ENCODE data around the gene DYNLT1.
"Not testable (repeated sequence)": the region's sequence is repeated elsewhere in the genome, so short reads cannot be mapped to it uniquely, and the experiment has no call there.

The DYNLT1 gene

GRCh38 chr6:158662607-158662953 lies 18.0 kb upstream of the DYNLT1 start:
- H3K27ac ChIP-seq (ENCODE audit: low read depth, low read length) = no peak overlapping the region
- peaks cover 2% of the 10 kb centered on the region for H3K4me1 ChIP-seq (ENCODE audit: insufficient read depth, low read length)
- no peaks in the 10 kb centered on the region for H3K27me3 ChIP-seq (ENCODE audit: control insufficient read depth in 1 of 2, insufficient read depth in 2 of 2, low read length in 2 of 2)
- no peak overlapping the region for H3K9ac ChIP-seq (ENCODE audit: low read length)
- no peaks in the 10 kb centered on the region for H3K9me3 ChIP-seq (ENCODE audit: low read length)
- H3K4me3 ChIP-seq (ENCODE audit: low read depth in 1 of 2, low read length in 2 of 2) = peak overlapping the region in 1 of 2 donors; percentile 39
- H3K36me3 ChIP-seq (ENCODE audit: insufficient read depth, low read length) = no peaks in the 10 kb centered on the region

GRCh38 chr6:158661156-158661685 lies 16.7 kb upstream of the DYNLT1 start:
- Histone ChIP-seq H3K9me3 (ENCODE audit: low read length) (no peaks in the 10 kb centered on the region), H3K4me3 (ENCODE audit: low read depth in 1 of 2, low read length in 2 of 2) (no peak overlapping the region), H3K4me1 (ENCODE audit: insufficient read depth, low read length) (no peaks in the 10 kb centered on the region), H3K9ac (ENCODE audit: low read length) (no peak overlapping the region), H3K27ac (ENCODE audit: low read depth, low read length) (no peak overlapping the region), H3K36me3 (ENCODE audit: insufficient read depth, low read length) (no peaks in the 10 kb centered on the region), H3K27me3 (ENCODE audit: control insufficient read depth in 1 of 2, insufficient read depth in 2 of 2, low read length in 2 of 2) (no peaks in the 10 kb centered on the region)

- no peaks in the 10 kb centered on the region for H3K36me3 ChIP-seq (ENCODE audit: insufficient read depth, low read length)
- H3K27me3 ChIP-seq (ENCODE audit: control insufficient read depth in 1 of 2, insufficient read depth in 2 of 2, low read length in 2 of 2) = no peaks in the 10 kb centered on the region
- no peaks in the 10 kb centered on the region for H3K9me3 ChIP-seq (ENCODE audit: low read length)
- H3K9ac ChIP-seq (ENCODE audit: low read length) = no peak overlapping the region
- peaks cover 2% of the 10 kb centered on the region for H3K4me1 ChIP-seq (ENCODE audit: insufficient read depth, low read length)
- no peak overlapping the region for H3K4me3 ChIP-seq (ENCODE audit: low read depth in 1 of 2, low read length in 2 of 2)
- no peak overlapping the region for H3K27ac ChIP-seq (ENCODE audit: low read depth, low read length)
These were observed 15.8 kb upstream of the DYNLT1 start for GRCh38 chr6:158660333-158660754.

- peaks cover 18% of the 10 kb centered on the region for H3K4me1 ChIP-seq (ENCODE audit: insufficient read depth, low read length)
- not testable (repeated sequence) for H3K9me3 ChIP-seq (ENCODE audit: low read length); H3K4me3 ChIP-seq (ENCODE audit: low read depth in 1 of 2, low read length in 2 of 2); H3K36me3 ChIP-seq (ENCODE audit: insufficient read depth, low read length); H3K9ac ChIP-seq (ENCODE audit: low read length); H3K27me3 ChIP-seq (ENCODE audit: control insufficient read depth in 1 of 2, insufficient read depth in 2 of 2, low read length in 2 of 2); H3K27ac ChIP-seq (ENCODE audit: low read depth, low read length)
These were observed 12.4 kb upstream of the DYNLT1 start for GRCh38 chr6:158656986-158657385.

GRCh38 chr6:158655569-158656450 lies 11.3 kb upstream of the DYNLT1 start:
- H3K4me1 ChIP-seq (ENCODE audit: insufficient read depth, low read length) = peaks cover 18% of the 10 kb centered on the region
- H3K27ac ChIP-seq (ENCODE audit: low read depth, low read length) = no peak overlapping the region
- no peak overlapping the region for H3K4me3 ChIP-seq (ENCODE audit: low read depth in 1 of 2, low read length in 2 of 2)

GRCh38 chr6:158654960-158655489 lies 10.5 kb upstream of the DYNLT1 start:
- H3K4me1 ChIP-seq (ENCODE audit: insufficient read depth, low read length) = peaks cover 18% of the 10 kb centered on the region
- H3K36me3 ChIP-seq (ENCODE audit: insufficient read depth, low read length) = no peaks in the 10 kb centered on the region
- no peaks in the 10 kb centered on the region for H3K27me3 ChIP-seq (ENCODE audit: control insufficient read depth in 1 of 2, insufficient read depth in 2 of 2, low read length in 2 of 2)
- H3K4me3 ChIP-seq (ENCODE audit: low read depth in 1 of 2, low read length in 2 of 2) = no peak overlapping the region
- no peaks in the 10 kb centered on the region for H3K9me3 ChIP-seq (ENCODE audit: low read length)
- H3K9ac ChIP-seq (ENCODE audit: low read length) = no peak overlapping the region
- H3K27ac ChIP-seq (ENCODE audit: low read depth, low read length) = peak overlapping the region; percentile 24

More at GRCh38 chr6:158655569-158656450, 11.3 kb upstream of the DYNLT1 start:
- H3K9me3 ChIP-seq (ENCODE audit: low read length) = no peaks in the 10 kb centered on the region
- no peak overlapping the region for H3K9ac ChIP-seq (ENCODE audit: low read length)
- no peaks in the 10 kb centered on the region for H3K27me3 ChIP-seq (ENCODE audit: control insufficient read depth in 1 of 2, insufficient read depth in 2 of 2, low read length in 2 of 2)
- H3K36me3 ChIP-seq (ENCODE audit: insufficient read depth, low read length) = no peaks in the 10 kb centered on the region

- H3K36me3 ChIP-seq (ENCODE audit: insufficient read depth, low read length) = no peaks in the 10 kb centered on the region
- H3K27me3 ChIP-seq (ENCODE audit: control insufficient read depth in 1 of 2, insufficient read depth in 2 of 2, low read length in 2 of 2) = no peaks in the 10 kb centered on the region
- H3K4me3 ChIP-seq (ENCODE audit: low read depth in 1 of 2, low read length in 2 of 2) = no peak overlapping the region
- peak overlapping the region; percentile 24 for H3K27ac ChIP-seq (ENCODE audit: low read depth, low read length)
- H3K9me3 ChIP-seq (ENCODE audit: low read length) = no peaks in the 10 kb centered on the region
- H3K4me1 ChIP-seq (ENCODE audit: insufficient read depth, low read length) = peaks cover 18% of the 10 kb centered on the region
- no peak overlapping the region for H3K9ac ChIP-seq (ENCODE audit: low read length)
These were observed 10.0 kb upstream of the DYNLT1 start for GRCh38 chr6:158654498-158654897.

- H3K27me3 ChIP-seq (ENCODE audit: control insufficient read depth in 1 of 2, insufficient read depth in 2 of 2, low read length in 2 of 2) = no peaks in the 10 kb centered on the region
- no peaks in the 10 kb centered on the region for H3K9me3 ChIP-seq (ENCODE audit: low read length)
- no peak overlapping the region for H3K4me3 ChIP-seq (ENCODE audit: low read depth in 1 of 2, low read length in 2 of 2)
- H3K36me3 ChIP-seq (ENCODE audit: insufficient read depth, low read length) = no peaks in the 10 kb centered on the region
- peak overlapping the region; percentile 24 for H3K27ac ChIP-seq (ENCODE audit: low read depth, low read length)
- no peak overlapping the region for H3K9ac ChIP-seq (ENCODE audit: low read length)
- H3K4me1 ChIP-seq (ENCODE audit: insufficient read depth, low read length) = peaks cover 18% of the 10 kb centered on the region
These were observed 9.2 kb upstream of the DYNLT1 start for GRCh38 chr6:158653577-158654354.

- not testable (repeated sequence) for H3K36me3 ChIP-seq (ENCODE audit: insufficient read depth, low read length); H3K4me3 ChIP-seq (ENCODE audit: low read depth in 1 of 2, low read length in 2 of 2); H3K9me3 ChIP-seq (ENCODE audit: low read length); H3K9ac ChIP-seq (ENCODE audit: low read length); H3K27me3 ChIP-seq (ENCODE audit: control insufficient read depth in 1 of 2, insufficient read depth in 2 of 2, low read length in 2 of 2); H3K27ac ChIP-seq (ENCODE audit: low read depth, low read length)
- H3K4me1 ChIP-seq (ENCODE audit: insufficient read depth, low read length) = peaks cover 18% of the 10 kb centered on the region
These were observed 7.6 kb upstream of the DYNLT1 start for GRCh38 chr6:158651981-158652737.

GRCh38 chr6:158649289-158650143 lies 5.0 kb upstream of the DYNLT1 start, which contains the start of gene SYTL3:
SYTL3 (plus strand) TSS chr6:158650054; CDS start chr6:158663269, 13,215 bp downstream.
- H3K27me3 ChIP-seq (ENCODE audit: control insufficient read depth in 1 of 2, insufficient read depth in 2 of 2, low read length in 2 of 2) = no peaks in the 10 kb centered on the region
- H3K9me3 ChIP-seq (ENCODE audit: low read length) = no peaks in the 10 kb centered on the region
- peaks cover 13% of the 10 kb centered on the region for H3K4me1 ChIP-seq (ENCODE audit: insufficient read depth, low read length)
- H3K4me3 ChIP-seq (ENCODE audit: low read depth in 1 of 2, low read length in 2 of 2) = no peak within 1 kb of the TSS
- H3K27ac ChIP-seq (ENCODE audit: low read depth, low read length) = no peak within 1 kb of the TSS
- no peak within 1 kb of the TSS for H3K9ac ChIP-seq (ENCODE audit: low read length)
- no peaks in the 10 kb centered on the region for H3K36me3 ChIP-seq (ENCODE audit: insufficient read depth, low read length)
